Tibial artery (tissue), 4 donors: Measurements from ENCODE around the gene MED16.
A peak's percentile ranks its signal among the peaks of the same experiment; 100 is the strongest.
"Not testable (repeated sequence)": the region's sequence is repeated elsewhere in the genome, so short reads cannot be mapped to it uniquely, and the experiment has no call there.

ENCODE experiments used
- DNase-seq, 2 donors: peaks; one replicate each; pipeline ENCODE4 v3.0.0-alpha.2; 2019
- H3K27ac ChIP-seq, 2 donors: fragments of 200-600 bp; sonication (generic) in 1 of 2; 1 replicate in 1 of 2; 2 replicates in 1 of 2; pipeline ENCODE4 v1.5.1; 2018 to 2019; ENCODE audit warnings: mild to moderate bottlenecking in 1 of 2
- H3K27me3 ChIP-seq, 2 donors: fragments of 200-600 bp; sonication (generic) in 1 of 2; one replicate each; pipeline versions ENCODE4 v1.5.1 to v1.6.0; 2016 to 2019
- H3K36me3 ChIP-seq, 3 donors: fragments of 200-600 bp; sonication (generic) in 2 of 3; one replicate each; pipeline ENCODE4 v1.5.1; 2016 to 2019; ENCODE audit warnings: mild to moderate bottlenecking in 2 of 3
- H3K4me1 ChIP-seq, 4 donors: fragments of 200-600 bp; sonication (generic) in 2 of 4; 1 replicate in 3 of 4; 2 replicates in 1 of 4; pipeline ENCODE4 v1.5.1; 2016 to 2019
- H3K4me3 ChIP-seq, 2 donors: fragments of 200-600 bp; sonication (generic) in 1 of 2; 1 replicate in 1 of 2; 2 replicates in 1 of 2; pipeline ENCODE4 v1.5.1; 2018 to 2019; ENCODE audit warnings: mild to moderate bottlenecking in 2 of 2
- H3K9me3 ChIP-seq, 3 donors: fragments of 200-600 bp; sonication (generic) in 1 of 3; one replicate each; pipeline ENCODE4 v1.5.1; 2016 to 2019
- CTCF ChIP-seq, 2 experiments: fragments of 200-600 bp in 1 of 2; fragments of 450-650 bp in 1 of 2; IDR thresholded peaks; one replicate each; pipeline ENCODE4 v1.5.1; 2017 to 2019; ENCODE audit warnings: antibody characterized with exemption in 2 of 2, mild to moderate bottlenecking in 1 of 2, moderate library complexity in 1 of 2
- intact Hi-C: fragments of 100-400 bp; cut with DNase I; formaldehyde crosslinking; loops from one replicate; pipeline ENCODE4 v1.15.0; 2023; ENCODE audit warnings: low total_unique reads

The MED16 gene

DNA sequence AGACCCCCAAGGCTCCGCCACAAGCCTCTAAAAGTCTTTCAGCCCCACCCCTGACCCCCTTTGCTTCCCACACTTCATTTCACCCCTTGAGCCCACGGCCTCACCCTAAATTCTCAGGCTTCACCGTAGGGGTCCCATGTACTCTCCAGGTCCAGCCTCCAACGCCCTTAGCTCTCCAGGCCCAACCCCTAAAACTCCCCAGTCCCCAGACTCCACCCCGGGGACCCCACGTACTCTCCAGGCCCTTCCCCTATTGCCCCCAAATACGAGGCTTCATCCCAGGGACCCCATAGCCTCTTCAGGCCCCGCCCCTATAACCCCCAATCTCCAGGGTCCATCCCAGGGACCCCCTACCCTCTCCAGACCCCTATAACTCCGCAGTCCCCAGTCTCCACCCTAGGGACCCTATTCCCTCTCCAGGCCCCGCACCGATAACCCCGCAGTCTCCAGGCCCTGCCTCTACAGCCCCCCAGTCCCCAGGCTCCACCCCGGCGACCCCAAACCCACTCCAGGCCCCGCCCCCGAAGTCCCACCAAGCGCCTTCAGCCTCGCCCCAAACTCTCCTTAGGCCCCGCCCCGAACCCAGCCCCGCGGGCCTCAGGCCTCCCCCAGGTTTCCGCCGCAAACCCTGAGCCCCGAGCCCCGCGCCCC lies 619 bp downstream of the MED16 start:
- Histone ChIP-seq H3K9me3 (no peaks in the 10 kb centered on the region), H3K4me1 (peaks cover 0 to 24% (median 8%) of the 10 kb centered on the region in 4 donors), H3K27me3 (no peaks in the 10 kb centered on the region), H3K27ac (peak overlapping the region; percentile 79 to 94), H3K4me3 (peak overlapping the region; percentile 62 to 87), H3K36me3 (peaks cover 6 to 48% (median 31%) of the 10 kb centered on the region in 3 donors)
- intact Hi-C loops: no loop called here
- TF ChIP-seq CTCF (IDR thresholded peaks at IDR 0.05): no peak
- no peak for DNase-seq

DNA sequence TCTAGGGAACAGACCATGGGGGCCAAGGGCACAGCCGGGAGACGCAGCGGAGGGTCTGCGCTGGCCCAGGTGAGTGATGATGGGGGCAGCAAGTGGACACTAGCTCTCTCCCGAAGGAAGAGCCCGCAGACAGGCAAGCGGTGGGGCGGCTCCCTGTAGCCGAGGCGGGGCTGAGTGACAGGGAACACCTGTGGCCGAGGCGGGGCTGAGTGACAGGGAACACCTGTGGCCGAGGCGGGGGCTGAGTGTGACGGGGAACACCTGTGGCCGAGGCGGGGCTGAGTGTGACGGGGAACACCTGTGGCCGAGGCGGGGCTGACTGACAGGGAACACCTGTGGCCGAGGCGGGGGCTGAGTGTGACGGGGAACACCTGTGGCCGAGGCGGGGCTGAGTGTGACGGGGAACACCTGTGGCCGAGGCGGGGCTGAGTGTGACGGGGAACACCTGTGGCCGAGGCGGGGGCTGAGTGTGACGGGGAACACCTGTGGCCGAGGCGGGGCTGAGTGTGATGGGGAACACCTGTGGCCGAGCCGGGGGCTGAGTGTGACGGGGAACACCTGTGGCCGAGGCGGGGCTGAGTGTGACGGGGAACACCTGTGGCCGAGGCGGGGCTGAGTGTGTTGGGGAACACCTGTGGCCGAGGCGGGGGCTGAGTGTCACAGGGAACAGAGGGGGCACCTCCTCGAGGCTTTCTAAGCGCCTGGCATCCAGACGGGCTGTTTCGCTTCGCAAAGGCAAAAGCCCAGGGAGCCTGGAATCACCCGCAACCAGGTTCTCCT lies 1.4 kb downstream of the MED16 start:
- H3K4me3 ChIP-seq: peak overlapping the region; percentile 62 to 87
- peaks cover 0 to 24% (median 8%) of the 10 kb centered on the region in 4 donors for H3K4me1 ChIP-seq

DNA sequence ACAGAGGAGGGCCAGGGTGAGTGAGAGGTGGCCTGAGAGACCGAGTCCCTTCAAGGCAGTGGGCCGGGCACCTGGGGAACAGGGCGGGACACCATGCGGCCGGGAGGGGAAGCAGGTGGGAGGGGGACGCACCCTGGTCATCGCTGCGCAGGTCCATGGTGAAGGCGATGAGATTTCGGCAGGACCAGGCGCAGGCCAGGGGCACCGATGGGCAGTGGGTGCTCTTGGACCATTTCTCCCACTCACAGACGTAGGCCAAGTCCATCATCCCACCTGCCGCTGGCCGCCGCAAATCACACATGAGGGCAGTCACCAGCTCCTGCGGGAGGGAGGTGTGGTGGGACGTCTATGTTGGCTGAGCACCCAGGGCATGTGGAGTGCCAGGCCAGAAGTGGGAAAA lies 2.2 kb downstream of the MED16 start:
- no peak for DNase-seq
- Histone ChIP-seq H3K4me1 (peaks cover 0 to 24% (median 8%) of the 10 kb centered on the region in 4 donors), H3K4me3 (no peak overlapping the region), H3K27me3 (no peaks in the 10 kb centered on the region), H3K9me3 (no peaks in the 10 kb centered on the region), H3K36me3 (peaks cover 8 to 53% (median 41%) of the 10 kb centered on the region in 3 donors), H3K27ac (no peak overlapping the region)
- intact Hi-C loops: no loop called here
- TF ChIP-seq CTCF (IDR thresholded peaks at IDR 0.05): no peak

More for the DNA sequence above, 1.4 kb downstream of the MED16 start:
- Histone ChIP-seq H3K36me3 (peaks cover 6 to 48% (median 33%) of the 10 kb centered on the region in 3 donors), H3K27ac (peak overlapping the region; percentile 79 to 94)
- H3K9me3 ChIP-seq, H3K27me3 ChIP-seq, intact Hi-C loops, DNase-seq: not testable (repeated sequence)

DNA sequence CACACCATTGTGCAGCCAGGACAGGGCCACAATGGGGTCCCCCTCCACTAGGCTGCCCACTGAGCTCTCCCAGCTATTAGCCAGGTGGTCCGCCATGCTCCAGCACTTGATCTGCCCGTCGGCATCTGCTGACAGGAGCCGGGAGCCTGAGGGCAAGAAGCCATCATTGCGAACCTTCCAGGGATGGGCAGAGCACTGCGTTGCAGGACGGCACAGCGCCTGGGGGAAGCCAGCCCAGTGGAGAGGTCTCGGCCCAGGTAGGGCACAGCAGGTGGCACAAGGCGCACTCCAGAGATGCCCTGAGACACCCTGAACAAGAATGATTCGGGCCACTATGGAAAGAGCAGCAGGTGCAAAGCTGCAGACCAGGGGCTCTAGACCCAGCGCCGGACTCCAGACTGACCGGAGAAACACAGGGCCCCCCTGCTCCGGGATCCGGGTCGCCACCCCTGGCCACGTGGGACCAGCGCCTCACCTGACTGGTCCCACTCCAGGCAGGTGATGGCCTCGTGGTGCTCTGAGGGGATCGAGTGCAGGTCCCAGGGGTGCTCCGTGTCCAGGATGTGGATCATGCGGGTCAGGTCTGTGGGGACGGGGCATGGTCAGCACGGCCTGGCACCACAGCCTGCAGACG lies 3.2 kb downstream of the MED16 start:
- no peaks in the 10 kb centered on the region for H3K27me3 ChIP-seq
- TF ChIP-seq CTCF (IDR thresholded peaks at IDR 0.05): no peak
- peaks cover 19 to 64% (median 51%) of the 10 kb centered on the region in 3 donors for H3K36me3 ChIP-seq
- no peaks in the 10 kb centered on the region for H3K9me3 ChIP-seq
- no peak for DNase-seq
- H3K27ac ChIP-seq: no peak overlapping the region
- intact Hi-C loops: no loop called here
- H3K4me1 ChIP-seq: peaks cover 0 to 24% (median 8%) of the 10 kb centered on the region in 4 donors
- H3K4me3 ChIP-seq: no peak overlapping the region

- peaks cover 0 to 22% (median 8%) of the 10 kb centered on the region in 4 donors for H3K4me1 ChIP-seq
- no peak for TF ChIP-seq CTCF (IDR thresholded peaks at IDR 0.05)
- intact Hi-C loops: no loop called here
- no peak for DNase-seq
- H3K9me3 ChIP-seq: no peaks in the 10 kb centered on the region
- peaks cover 29 to 74% (median 61%) of the 10 kb centered on the region in 3 donors for H3K36me3 ChIP-seq
- no peaks in the 10 kb centered on the region for H3K27me3 ChIP-seq
- no peak overlapping the region for H3K27ac ChIP-seq
- H3K4me3 ChIP-seq: no peak overlapping the region
These were observed 4.2 kb downstream of the MED16 start for GRCh38 chr19:888581-889385.
